MCF 10A (cell line): ENCODE data around the gene CCDC142. TPM values are rescaled to one million over a fixed set of nuclear protein-coding genes. Genes with fewer than 3 reads are reported as not detected.

Source experiments
- BruUV-seq: library from RNA; stranded (reverse); fragments of 400-500 nt; replicated peaks from 2 replicates; lab custom pipeline; 2021; lab: Mats Ljungman, UMichigan
- CTCF ChIA-PET: fragments of 300-600 bp; sonication (Branson Sonifier 250); formaldehyde crosslinking; extraction: SDS; loops from one replicate; lab custom pipeline; 2021; ENCODE audit warnings: antibody characterized with exemption, inconsistent platforms; lab: Yijun Ruan, JAX
- POLR2A ChIA-PET: fragments of 300-600, 350-650 bp; sonication (Branson Sonifier 250); formaldehyde crosslinking; extraction: SDS; loops from one replicate; lab custom pipeline; 2020; ENCODE audit warnings: antibody characterized with exemption, inconsistent platforms; lab: Yijun Ruan, JAX
- DNase-seq: peaks from one replicate; pipeline ENCODE4 v3.0.0-alpha.2; 2018; ENCODE audit not compliant: unreplicated experiment
- H3K27ac Mint-ChIP-seq: one replicate; pipeline ENCODE4 v1.8.0; 2022; ENCODE audit warnings: mild to moderate bottlenecking, low read depth, mixed read lengths; ENCODE audit not compliant: unreplicated experiment
- H3K27me3 Mint-ChIP-seq: one replicate; pipeline ENCODE4 v1.8.0; 2022; ENCODE audit warnings: mixed read lengths; ENCODE audit not compliant: insufficient read depth, unreplicated experiment
- H3K36me3 Mint-ChIP-seq: one replicate; pipeline ENCODE4 v1.8.0; 2022; ENCODE audit warnings: mild to moderate bottlenecking, moderate library complexity, mixed read lengths; ENCODE audit not compliant: insufficient read depth, unreplicated experiment
- H3K4me1 Mint-ChIP-seq: one replicate; pipeline ENCODE4 v1.8.0; 2022; ENCODE audit warnings: mixed read lengths; ENCODE audit not compliant: insufficient read depth, unreplicated experiment
- H3K4me3 Mint-ChIP-seq: one replicate; pipeline ENCODE4 v1.8.0; 2022; ENCODE audit warnings: mild to moderate bottlenecking, moderate library complexity, mixed read lengths; ENCODE audit not compliant: unreplicated experiment
- H3K9me3 Mint-ChIP-seq: one replicate; pipeline ENCODE4 v1.8.0; 2022; ENCODE audit warnings: mixed read lengths; ENCODE audit not compliant: unreplicated experiment
- CTCF ChIP-seq: fragments of 200-600 bp; IDR thresholded peaks from one replicate; pipeline ENCODE4 v1.8.0; 2022; ENCODE audit warnings: antibody characterized with exemption, mild to moderate bottlenecking; ENCODE audit not compliant: unreplicated experiment
- intact Hi-C: fragments of 100-400 bp; cut with micrococcal nuclease; formaldehyde crosslinking; loops from 2 replicates; pipeline ENCODE4 v1.14.1; 2022
- total RNA-seq: library from RNA; stranded (reverse); gene quantifications from 2 replicates; pipeline ENCODE4 v1.2.3, GENCODE V29; 2022

The CCDC142 gene
- total RNA-seq, 1 experiment from 2014 or later, result 10.1 TPM

GRCh38 chr2:74510272-74510671 is 27.5 kb upstream of the CCDC142 start:
- no peak for TF ChIP-seq CTCF
- no peaks in the 10 kb centered on the region for H3K27me3 Mint-ChIP-seq
- intact Hi-C loops, result no loop called here
- H3K4me1 Mint-ChIP-seq, result peaks cover 20% of the 10 kb centered on the region
- CTCF ChIA-PET, result interaction anchor here (0.6 to 3.5 kb wide), 3 partner anchors 27 to 366 kb away, joined by 6 to 16 read pairs (median 8); partner anchors contain the start of genes CCDC142 and TTC31
- POLR2A ChIA-PET, result interaction anchor here (0.8 to 8.6 kb wide), 3 partner anchors 10 to 65 kb away, joined by 3 to 135 read pairs (median 4); partner anchors contain the start of genes AUP1, DQX1 and HTRA2
- H3K36me3 Mint-ChIP-seq, result peaks cover 23% of the 10 kb centered on the region
- DNase-seq, result no peak
- no TSS peak for BruUV-seq
- H3K9me3 Mint-ChIP-seq, result no peaks in the 10 kb centered on the region
- no peak overlapping the region for H3K27ac Mint-ChIP-seq
- no peak overlapping the region for H3K4me3 Mint-ChIP-seq

GRCh38 chr2:74507926-74508520 is 25.2 kb upstream of the CCDC142 start:
- no peaks in the 10 kb centered on the region for H3K9me3 Mint-ChIP-seq
- BruUV-seq, result TSS peak; percentile 78

GRCh38 chr2:74507145-74507925 is 24.5 kb upstream of the CCDC142 start, which contains the start of gene PCGF1:
Gene PCGF1, minus strand, starts transcription at chr2:74507695. Its CDS starts 27 bp downstream, at chr2:74507668.
- TF ChIP-seq CTCF, result no peak
- ChIA-PET CTCF (interaction anchor here (1.1 to 3.5 kb wide), 5 partner anchors 13 to 79 kb away, joined by 4 to 18 read pairs (median 5); partner anchors contain the start of genes CCDC142 and TTC31), POLR2A (interaction anchor here (0.6 to 8.6 kb wide), 19 partner anchors 9 to 1264 kb away, joined by 3 to 135 read pairs (median 4); partner anchors contain the start of genes AUP1, CCDC142, DQX1 and HTRA2)
- Mint-ChIP-seq H3K4me1 (peaks cover 28% of the 10 kb centered on the region), H3K36me3 (peaks cover 46% of the 10 kb centered on the region), H3K27me3 (no peaks in the 10 kb centered on the region), H3K4me3 (peak within 1 kb of the TSS; percentile 88), H3K27ac (peak within 1 kb of the TSS; percentile 98), H3K9me3 (no peaks in the 10 kb centered on the region)
- DNase-seq, result peak; percentile 98
- no TSS peak for BruUV-seq
- intact Hi-C loops, result loop anchor here (1.0 kb wide), 2 partner anchors 22 to 80 kb away; partner anchors contain the start of genes AUP1 and HTRA2

More at GRCh38 chr2:74507926-74508520, 25.2 kb upstream of the CCDC142 start:
- Mint-ChIP-seq H3K27ac (peak overlapping the region; percentile 98), H3K27me3 (no peaks in the 10 kb centered on the region), H3K36me3 (peaks cover 45% of the 10 kb centered on the region), H3K4me3 (peak overlapping the region; percentile 88), H3K4me1 (peaks cover 28% of the 10 kb centered on the region)
- no peak for TF ChIP-seq CTCF
- CTCF ChIA-PET, result interaction anchor here (1.0 to 3.5 kb wide), 3 partner anchors 11 to 79 kb away, joined by 3 to 18 read pairs (median 16); partner anchors contain the start of genes CCDC142 and TTC31
- intact Hi-C loops, result loop anchor here (1.0 kb wide), 2 partner anchors 21 to 79 kb away; partner anchors contain the start of genes AUP1 and HTRA2
- peak; percentile 24 for DNase-seq
- POLR2A ChIA-PET, result interaction anchor here (0.6 to 8.6 kb wide), 12 partner anchors 9 to 362 kb away, joined by 3 to 135 read pairs (median 4); partner anchors contain the start of genes AUP1, CCDC142, DQX1 and HTRA2
